DMS 273 treated with DMSO at 0.1 percent for 48 hours (cell line): ENCODE results near the gene CGNL1.
A peak's percentile ranks its signal among the peaks of the same experiment; 100 is the strongest.

ENCODE experiments used
- DNase-seq: peaks from one replicate; lab custom pipeline; 2025; lab: John Stamatoyannopoulos, UW

Gene CGNL1

GRCh38 chr15:57527382-57528091, 151.2 kb downstream of the CGNL1 start:
- DNase-seq = peak; percentile 51

- DNase-seq = no peak
Measured at GRCh38 chr15:57528940-57529565, 152.7 kb downstream of the CGNL1 start.

GRCh38 chr15:57529748-57530147, 153.4 kb downstream of the CGNL1 start:
- no peak for DNase-seq

DNA sequence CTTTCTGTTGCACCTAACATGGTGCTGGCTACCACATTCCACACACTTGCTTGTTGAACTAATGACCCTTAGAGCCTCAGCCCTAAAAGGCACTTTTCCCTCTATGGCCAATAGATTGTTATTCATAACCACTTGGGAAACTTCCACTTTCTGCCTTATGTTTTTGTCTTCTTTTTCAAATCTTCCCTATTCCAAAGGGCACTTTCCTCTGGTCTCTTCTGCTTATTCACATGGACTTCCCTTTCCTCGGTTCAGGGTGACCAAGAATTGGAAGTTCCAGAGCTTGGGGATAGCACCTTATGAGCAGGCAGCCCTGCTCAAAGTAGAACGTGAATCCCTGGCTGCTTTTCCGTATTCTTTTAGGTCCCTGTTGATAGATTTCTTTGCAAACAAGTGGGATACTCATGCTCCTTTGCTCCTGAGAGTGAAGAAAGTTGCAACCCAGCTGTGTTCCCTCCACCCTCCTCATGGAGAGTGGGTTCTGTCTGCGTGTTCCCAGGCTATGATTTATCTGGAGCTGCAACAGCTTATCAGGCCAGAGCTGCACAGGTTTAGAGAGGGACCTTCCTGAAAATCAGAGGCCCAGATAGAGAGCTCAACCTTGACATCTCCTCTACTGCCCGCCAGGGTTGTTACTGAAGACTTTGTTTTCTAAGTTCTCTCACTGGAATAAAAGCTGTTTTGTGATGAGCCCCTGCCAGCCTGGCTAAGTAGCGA, 156.6 kb downstream of the CGNL1 start:
- no peak for DNase-seq

DNA sequence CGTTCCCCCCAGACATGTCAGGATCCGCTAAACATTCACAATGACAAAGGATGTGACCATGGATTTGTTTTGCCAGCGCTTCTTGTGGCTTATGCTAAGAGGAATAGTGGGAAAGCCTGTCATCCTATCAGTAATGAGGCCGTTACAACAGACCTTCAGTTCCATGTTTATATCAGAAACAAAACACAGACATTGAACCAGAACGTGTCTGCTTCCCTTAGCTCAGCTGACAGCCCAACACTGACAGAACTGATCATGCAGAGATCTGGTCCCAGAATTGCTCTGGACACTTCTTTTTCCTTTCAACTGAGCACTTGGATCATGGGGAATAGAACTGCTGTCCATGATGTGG, 157.1 kb downstream of the CGNL1 start:
- no peak for DNase-seq

- DNase-seq = peak; percentile 72
Measured at GRCh38 chr15:57534281-57534680, 158.0 kb downstream of the CGNL1 start.

DNA sequence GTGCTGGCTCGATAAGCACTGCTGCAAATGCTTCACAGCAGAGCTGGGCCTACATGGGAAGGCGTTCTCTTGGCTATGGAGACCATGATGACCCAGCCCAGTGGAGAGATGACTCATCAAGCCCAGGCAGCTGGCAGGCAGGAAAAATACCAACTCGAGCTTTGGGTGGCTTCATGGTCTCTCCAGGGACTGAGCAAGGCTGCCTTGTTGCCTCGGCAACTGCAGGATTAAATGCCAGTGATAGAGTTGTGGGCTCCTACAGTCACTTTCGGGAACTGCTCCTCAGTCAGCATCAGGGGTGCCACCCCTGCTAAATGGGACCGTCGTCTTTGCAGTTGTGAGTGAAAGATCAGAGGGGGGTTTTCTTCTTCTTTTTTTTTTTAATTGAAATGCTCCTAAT, 160.8 kb downstream of the CGNL1 start:
- DNase-seq = peak; percentile 79

- no peak for DNase-seq
Measured at GRCh38 chr15:57537488-57538264, 161.4 kb downstream of the CGNL1 start.

DNA sequence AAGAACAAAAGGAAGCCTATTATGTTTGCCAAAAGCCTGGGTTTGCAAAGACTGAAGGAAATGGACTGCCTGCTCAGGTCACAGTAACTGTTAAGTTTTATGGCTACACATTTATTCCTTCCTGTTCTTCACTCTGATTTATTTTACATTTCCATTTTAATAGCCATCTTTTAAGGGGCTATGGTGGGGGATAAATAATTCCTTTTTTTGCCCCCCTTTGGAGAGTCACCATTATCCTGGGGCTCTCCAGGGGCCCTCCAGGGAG, 161.9 kb downstream of the CGNL1 start:
- no peak for DNase-seq

GRCh38 chr15:57538821-57539220, 162.5 kb downstream of the CGNL1 start:
- no peak for DNase-seq

GRCh38 chr15:57540211-57540610, 163.9 kb downstream of the CGNL1 start:
- no peak for DNase-seq

DNA sequence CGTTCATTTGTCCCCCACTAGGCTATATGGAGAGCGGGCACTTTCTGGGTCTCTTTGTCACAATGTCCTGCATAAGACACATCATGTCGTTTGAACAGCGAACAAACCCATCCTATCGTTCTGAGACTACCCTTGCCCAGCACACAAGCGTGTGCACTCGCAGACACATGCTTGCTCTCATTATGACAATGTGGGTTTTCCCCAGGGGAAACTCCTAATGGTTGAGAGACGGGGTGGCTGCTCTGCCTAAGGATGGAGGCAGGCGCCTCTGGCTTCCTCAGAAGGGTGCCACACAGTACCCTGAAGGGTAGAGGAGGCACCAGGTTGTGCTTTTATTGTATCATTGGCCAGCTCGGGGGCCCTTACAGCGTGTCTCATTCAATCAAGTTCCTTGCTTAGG, 164.4 kb downstream of the CGNL1 start:
- DNase-seq = no peak

DNA sequence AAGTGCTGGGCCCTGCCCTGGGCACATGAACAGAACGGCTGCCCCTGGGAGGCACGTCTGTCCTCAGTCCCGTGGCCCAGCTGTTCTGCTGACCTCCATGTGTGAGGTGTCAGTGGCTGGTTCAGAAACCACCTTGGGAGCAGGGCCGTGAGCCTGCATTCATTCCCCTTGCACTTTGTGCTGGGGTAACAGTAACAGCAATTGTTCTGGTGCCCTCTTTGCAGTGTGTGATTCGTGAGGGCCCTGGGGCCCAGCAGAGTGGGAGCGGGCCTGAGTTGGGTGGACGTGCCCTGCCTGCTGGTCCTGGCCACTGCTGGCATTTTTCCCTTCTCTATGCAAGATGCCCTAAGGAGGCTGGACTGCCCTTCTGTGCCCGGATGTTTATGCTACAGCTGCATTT, 165.0 kb downstream of the CGNL1 start:
- no peak for DNase-seq

GRCh38 chr15:57541805-57542504, 165.7 kb downstream of the CGNL1 start:
- DNase-seq = peak; percentile 42

GRCh38 chr15:57542505-57542817, 166.2 kb downstream of the CGNL1 start:
- no peak for DNase-seq

DNA sequence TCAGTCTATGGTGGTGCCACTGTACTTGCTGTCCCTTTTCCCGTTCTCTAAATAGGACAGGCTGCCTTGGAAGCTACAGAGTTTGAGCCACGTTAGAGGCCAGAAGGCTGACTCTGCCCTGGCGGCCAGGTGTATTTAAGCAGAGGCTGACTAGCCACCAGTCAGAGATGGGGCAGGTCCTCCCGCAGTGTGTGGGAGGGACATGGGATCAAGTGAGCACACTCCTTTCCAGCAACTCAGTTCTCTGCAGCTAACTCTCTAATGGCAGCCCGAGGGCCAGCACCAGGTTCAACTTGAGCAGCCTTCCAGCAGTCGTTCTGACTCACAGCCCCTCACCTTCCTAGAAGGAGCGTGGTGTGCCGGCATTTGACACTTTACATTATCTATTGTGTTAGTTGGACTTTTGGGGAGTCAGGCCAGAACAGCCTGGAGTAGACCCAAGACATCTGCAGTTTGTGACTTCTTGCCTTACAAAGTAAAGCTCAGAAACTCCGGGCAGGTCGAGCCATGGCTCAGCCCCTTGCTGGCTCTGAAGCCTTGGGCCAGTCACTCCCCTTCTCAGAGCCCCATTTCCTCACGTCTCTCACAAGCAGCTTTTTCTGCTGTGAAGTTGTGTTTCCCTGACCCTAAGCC, 168.7 kb downstream of the CGNL1 start:
- no peak for DNase-seq

GRCh38 chr15:57545995-57546394, 169.7 kb downstream of the CGNL1 start:
- DNase-seq = no peak

DNA sequence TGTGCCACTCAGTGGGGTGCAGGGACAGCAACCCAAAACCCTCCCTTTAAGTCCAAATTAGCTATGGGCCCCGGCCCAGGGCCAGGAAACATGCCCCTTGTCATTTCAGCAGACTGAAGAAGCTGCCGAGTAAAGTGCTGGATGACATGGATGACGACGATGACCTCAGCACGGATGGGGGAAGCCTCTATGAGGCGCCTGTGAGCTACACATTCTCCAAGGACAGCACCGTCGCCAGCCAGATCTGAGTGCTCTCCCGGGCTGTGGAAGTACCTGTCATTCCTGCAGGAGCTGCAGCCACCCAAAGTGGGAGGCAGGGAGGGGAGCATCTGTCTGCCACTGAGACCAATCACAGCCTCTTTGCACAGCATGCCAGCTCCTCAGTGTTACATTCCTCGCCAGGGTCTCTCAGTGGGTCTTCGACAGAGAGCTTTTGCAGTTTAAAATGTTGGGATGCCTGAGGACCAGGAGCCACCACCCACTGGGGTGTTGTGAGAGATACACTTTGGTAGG, 171.0 kb downstream of the CGNL1 start:
- DNase-seq = no peak

GRCh38 chr15:57548351-57548750, 172.0 kb downstream of the CGNL1 start:
- no peak for DNase-seq

DNA sequence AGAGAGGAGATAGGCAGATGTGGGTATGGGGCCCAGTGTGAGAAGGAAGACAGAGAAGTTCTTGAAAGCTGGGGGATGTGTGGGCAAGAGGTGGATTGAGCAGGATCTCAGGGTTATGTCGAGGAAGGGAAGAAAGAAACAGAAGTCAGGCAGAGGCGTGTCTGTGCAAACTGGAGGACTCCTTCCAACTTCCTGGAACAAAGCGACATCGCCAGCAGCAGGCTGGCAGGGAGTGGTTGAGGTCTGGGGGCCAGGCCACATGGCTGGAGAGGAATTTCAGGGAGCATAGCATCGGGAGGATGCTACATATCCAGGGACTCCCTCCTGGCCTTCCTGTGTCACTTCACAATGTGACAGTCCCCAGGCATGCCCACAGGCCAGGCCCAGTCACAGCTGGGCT, 172.5 kb downstream of the CGNL1 start:
- no peak for DNase-seq

- DNase-seq = no peak
Measured at GRCh38 chr15:57549935-57550334, 173.6 kb downstream of the CGNL1 start.

GRCh38 chr15:57550640-57551039, 174.3 kb downstream of the CGNL1 start:
- DNase-seq = no peak
